Uterus (tissue), 4 donors: ENCODE measurements around the gene MED13L. TPM values are rescaled to one million over a fixed set of nuclear protein-coding genes. Genes with fewer than 3 reads are reported as not detected.
"Not testable (repeated sequence)": the region's sequence is repeated elsewhere in the genome, so short reads cannot be mapped to it uniquely, and the experiment has no call there.

Experiments
- DNase-seq, 2 donors: peaks; one replicate each; pipeline ENCODE4 v3.0.0-alpha.2; 2019 to 2020
- H3K27ac ChIP-seq, 2 donors: fragments of 200-600 bp; sonication (generic); 1 replicate in 1 of 2; 2 replicates in 1 of 2; pipeline ENCODE4 v1.5.1; 2016 to 2018
- H3K27me3 ChIP-seq, 2 donors: fragments of 200-600 bp; sonication (generic); one replicate each; pipeline ENCODE4 v1.5.1; 2018 to 2019; ENCODE audit warnings: control low read depth in 1 of 2
- H3K36me3 ChIP-seq, 2 donors: fragments of 200-600 bp; sonication (generic); one replicate each; pipeline ENCODE4 v1.5.1; 2019; ENCODE audit warnings: control low read depth in 1 of 2
- H3K4me1 ChIP-seq, 2 donors: fragments of 200-600 bp; sonication (generic); one replicate each; pipeline ENCODE4 v1.5.1; 2018 to 2019; ENCODE audit warnings: control low read depth in 1 of 2
- H3K4me3 ChIP-seq, 2 donors: fragments of 200-600 bp; sonication (generic); 1 replicate in 1 of 2; 2 replicates in 1 of 2; pipeline ENCODE4 v1.5.1; 2018 to 2019; ENCODE audit warnings: mild to moderate bottlenecking in 1 of 2
- H3K9me3 ChIP-seq, 2 donors: fragments of 200-600 bp; sonication (generic); one replicate each; pipeline ENCODE4 v1.5.1; 2019; ENCODE audit warnings: control low read depth in 1 of 2
- POLR2A ChIP-seq, 2 donors: fragments of 450-650 bp; IDR thresholded peaks; one replicate each; pipeline ENCODE4 v1.6.1; 2016; ENCODE audit warnings: antibody characterized with exemption in 2 of 2, mild to moderate bottlenecking in 1 of 2, moderate library complexity in 1 of 2
- intact Hi-C: fragments of 100-400 bp; cut with DNase I; formaldehyde crosslinking; loops from one replicate; pipeline ENCODE4 v1.15.1; 2023; ENCODE audit warnings: low total_unique reads
- total RNA-seq, 4 donors: library from RNA; depleted of rRNA in 3 of 4; stranded (reverse); fragments of >200 nt in 3 of 4; gene quantifications; one replicate each; pipeline versions ENCODE4 v1.1.0 to v1.2.4, GENCODE V29; 2014 to 2023
- TF ChIP-seq, protein P1 (sequence below), 4 experiments: fragments of 200-600 bp in 2 of 4; fragments of 450-650 bp in 2 of 4; sonication (generic) in 2 of 4; IDR thresholded peaks; one replicate each; pipeline ENCODE4 v1.5.1; 2016 to 2019; ENCODE audit warnings: antibody characterized with exemption in 4 of 4, mild to moderate bottlenecking in 2 of 4, moderate library complexity in 1 of 4
- donor health status: DM: yes; HTN: yes; CAD: no.

The MED13L gene
- total RNA-seq, 4 donors from 2014 or later = 189 to 314 (median 254) TPM

- H3K4me1 ChIP-seq = peaks cover 0 to 3% of the 10 kb centered on the region in 2 donors
- no peak overlapping the region for H3K4me3 ChIP-seq
- intact Hi-C loops = no loop called here
- DNase-seq = no peak
- H3K36me3 ChIP-seq = no peaks in the 10 kb centered on the region
- H3K27ac ChIP-seq = no peak overlapping the region
- no peaks in the 10 kb centered on the region for H3K9me3 ChIP-seq
- TF ChIP-seq, protein P1, sequence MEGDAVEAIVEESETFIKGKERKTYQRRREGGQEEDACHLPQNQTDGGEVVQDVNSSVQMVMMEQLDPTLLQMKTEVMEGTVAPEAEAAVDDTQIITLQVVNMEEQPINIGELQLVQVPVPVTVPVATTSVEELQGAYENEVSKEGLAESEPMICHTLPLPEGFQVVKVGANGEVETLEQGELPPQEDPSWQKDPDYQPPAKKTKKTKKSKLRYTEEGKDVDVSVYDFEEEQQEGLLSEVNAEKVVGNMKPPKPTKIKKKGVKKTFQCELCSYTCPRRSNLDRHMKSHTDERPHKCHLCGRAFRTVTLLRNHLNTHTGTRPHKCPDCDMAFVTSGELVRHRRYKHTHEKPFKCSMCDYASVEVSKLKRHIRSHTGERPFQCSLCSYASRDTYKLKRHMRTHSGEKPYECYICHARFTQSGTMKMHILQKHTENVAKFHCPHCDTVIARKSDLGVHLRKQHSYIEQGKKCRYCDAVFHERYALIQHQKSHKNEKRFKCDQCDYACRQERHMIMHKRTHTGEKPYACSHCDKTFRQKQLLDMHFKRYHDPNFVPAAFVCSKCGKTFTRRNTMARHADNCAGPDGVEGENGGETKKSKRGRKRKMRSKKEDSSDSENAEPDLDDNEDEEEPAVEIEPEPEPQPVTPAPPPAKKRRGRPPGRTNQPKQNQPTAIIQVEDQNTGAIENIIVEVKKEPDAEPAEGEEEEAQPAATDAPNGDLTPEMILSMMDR (IDR thresholded peaks at IDR 0.05) = no peak
- TF ChIP-seq POLR2A (IDR thresholded peaks at IDR 0.05) = no peak
- H3K27me3 ChIP-seq = no peaks in the 10 kb centered on the region
Observed at GRCh38 chr12:116037941-116038837, 239.3 kb downstream of the MED13L start.

DNA sequence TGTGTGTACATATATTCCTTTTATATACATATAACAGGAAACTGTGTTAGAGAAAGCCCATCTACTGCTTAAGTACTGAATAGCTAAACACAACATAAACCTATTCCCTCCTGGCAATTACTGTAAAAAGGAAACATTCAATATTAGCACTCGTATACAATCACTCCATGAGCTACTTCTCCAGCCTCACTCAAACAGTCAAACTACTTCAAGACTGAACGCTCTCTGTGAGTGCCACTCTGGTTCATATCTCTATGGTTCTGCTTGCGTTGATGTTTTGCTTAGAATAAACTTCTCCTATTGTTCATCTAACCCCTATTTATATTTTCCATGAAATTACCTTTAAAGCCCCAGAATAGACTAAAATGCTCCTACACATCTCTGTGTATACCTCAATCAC lies 243.7 kb downstream of the MED13L start:
- intact Hi-C loops = no loop called here
- H3K27ac ChIP-seq = no peak overlapping the region
- H3K36me3 ChIP-seq = no peaks in the 10 kb centered on the region
- H3K9me3 ChIP-seq = no peaks in the 10 kb centered on the region
- H3K4me3 ChIP-seq = no peak overlapping the region
- H3K27me3 ChIP-seq = no peaks in the 10 kb centered on the region
- H3K4me1 ChIP-seq = no peaks in the 10 kb centered on the region
- no peak for DNase-seq
- TF ChIP-seq, protein P1 (IDR thresholded peaks at IDR 0.05) = no peak
- TF ChIP-seq POLR2A (IDR thresholded peaks at IDR 0.05) = no peak

- H3K27me3 ChIP-seq, DNase-seq, H3K27ac ChIP-seq, intact Hi-C loops, H3K4me3 ChIP-seq, H3K36me3 ChIP-seq, H3K9me3 ChIP-seq, H3K4me1 ChIP-seq: not testable (repeated sequence)
Observed at GRCh38 chr12:116031624-116032023, 245.9 kb downstream of the MED13L start.

DNA sequence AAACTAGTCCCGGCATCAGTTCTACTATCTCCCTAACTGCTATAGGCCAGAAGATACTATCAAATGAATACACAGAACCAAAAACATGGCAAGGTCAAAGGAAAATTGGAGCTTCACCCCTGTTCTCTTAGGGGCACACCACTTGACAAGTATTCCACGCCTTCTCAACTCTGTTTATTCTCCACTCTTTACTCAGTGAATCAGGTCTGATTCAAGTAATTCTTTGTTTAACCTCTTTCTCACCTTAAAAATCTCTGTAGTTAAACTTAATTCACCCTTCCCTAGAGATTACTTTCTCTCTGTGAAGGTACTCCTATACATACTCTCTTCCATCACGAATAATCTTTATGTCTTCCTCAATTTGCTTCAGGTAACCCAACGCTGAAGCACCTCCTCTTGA lies 248.9 kb downstream of the MED13L start:
- no peak overlapping the region for H3K4me3 ChIP-seq
- intact Hi-C loops = no loop called here
- H3K27me3 ChIP-seq = no peaks in the 10 kb centered on the region
- H3K27ac ChIP-seq = no peak overlapping the region
- H3K36me3 ChIP-seq = no peaks in the 10 kb centered on the region
- no peak for DNase-seq
- no peaks in the 10 kb centered on the region for H3K4me1 ChIP-seq
- no peak for TF ChIP-seq POLR2A (IDR thresholded peaks at IDR 0.05)
- TF ChIP-seq, protein P1 (IDR thresholded peaks at IDR 0.05) = no peak
- H3K9me3 ChIP-seq = no peaks in the 10 kb centered on the region

DNA sequence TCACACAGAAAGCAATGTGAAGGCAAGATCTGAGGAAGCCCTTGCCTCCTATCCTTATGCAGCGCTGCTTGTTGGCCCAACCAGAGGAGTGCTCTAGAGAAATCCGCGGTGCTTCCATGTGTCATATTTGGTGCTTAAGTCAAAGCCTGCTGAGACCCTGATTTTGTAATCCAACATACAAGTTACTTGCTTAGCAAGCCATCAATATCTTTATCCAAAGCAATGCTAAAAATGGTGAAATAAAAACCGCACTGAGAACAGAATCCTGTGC lies 250.0 kb downstream of the MED13L start:
- TF ChIP-seq POLR2A (IDR thresholded peaks at IDR 0.05) = no peak
- TF ChIP-seq, protein P1 (IDR thresholded peaks at IDR 0.05) = no peak
- intact Hi-C loops = no loop called here
- H3K36me3 ChIP-seq = no peaks in the 10 kb centered on the region

More for the DNA sequence above, 250.0 kb downstream of the MED13L start:
- Histone ChIP-seq H3K4me1 (no peaks in the 10 kb centered on the region), H3K4me3 (no peak overlapping the region), H3K27me3 (no peaks in the 10 kb centered on the region), H3K27ac (no peak overlapping the region), H3K9me3 (no peaks in the 10 kb centered on the region)
- DNase-seq = no peak
